HG03460 (cell line): ENCODE data around the gene NAB1.

Experiments
- ATAC-seq: cut with Tn5 transposase; IDR thresholded peaks from one replicate; pipeline ENCODE4 v1.9.1; 2021; ENCODE audit not compliant: unreplicated experiment

NAB1 gene

GRCh38 chr2:190668892-190669291 is 20.0 kb downstream of the NAB1 start:
- no peak for ATAC-seq

DNA sequence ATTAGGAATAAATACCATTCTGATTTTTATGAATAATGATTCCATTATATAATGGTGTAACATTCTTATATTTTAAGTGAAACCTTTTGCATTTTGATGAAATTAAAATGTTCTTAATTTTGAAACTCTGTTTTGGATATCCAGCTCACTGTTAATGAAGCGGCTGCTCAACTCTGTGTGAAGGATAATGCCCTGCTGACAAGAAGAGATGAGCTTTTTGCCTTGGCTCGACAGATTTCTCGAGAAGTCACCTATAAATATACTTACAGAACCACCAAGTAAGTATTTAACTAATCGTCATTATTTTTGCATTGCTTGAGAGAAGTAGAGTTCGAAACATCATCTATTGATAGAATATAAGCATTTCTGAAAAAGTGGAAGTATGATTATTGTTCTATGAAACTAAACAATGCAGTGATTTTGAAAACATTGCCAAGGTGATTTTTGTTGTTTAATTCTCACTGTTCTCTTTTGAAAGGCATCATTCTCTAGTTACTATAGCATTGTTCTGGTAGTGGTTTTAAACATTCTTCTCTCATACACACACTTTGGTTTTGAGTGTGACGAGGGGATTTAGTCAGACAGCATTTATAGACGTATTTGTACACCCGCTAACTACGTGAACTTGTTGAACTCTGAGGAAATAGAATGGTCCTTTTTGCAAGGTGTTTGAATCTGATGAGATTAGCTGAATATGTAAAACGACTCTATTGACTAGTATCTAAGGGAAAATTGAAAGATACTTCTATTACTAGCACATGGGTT is 21.5 kb downstream of the NAB1 start:
- no peak for ATAC-seq

DNA sequence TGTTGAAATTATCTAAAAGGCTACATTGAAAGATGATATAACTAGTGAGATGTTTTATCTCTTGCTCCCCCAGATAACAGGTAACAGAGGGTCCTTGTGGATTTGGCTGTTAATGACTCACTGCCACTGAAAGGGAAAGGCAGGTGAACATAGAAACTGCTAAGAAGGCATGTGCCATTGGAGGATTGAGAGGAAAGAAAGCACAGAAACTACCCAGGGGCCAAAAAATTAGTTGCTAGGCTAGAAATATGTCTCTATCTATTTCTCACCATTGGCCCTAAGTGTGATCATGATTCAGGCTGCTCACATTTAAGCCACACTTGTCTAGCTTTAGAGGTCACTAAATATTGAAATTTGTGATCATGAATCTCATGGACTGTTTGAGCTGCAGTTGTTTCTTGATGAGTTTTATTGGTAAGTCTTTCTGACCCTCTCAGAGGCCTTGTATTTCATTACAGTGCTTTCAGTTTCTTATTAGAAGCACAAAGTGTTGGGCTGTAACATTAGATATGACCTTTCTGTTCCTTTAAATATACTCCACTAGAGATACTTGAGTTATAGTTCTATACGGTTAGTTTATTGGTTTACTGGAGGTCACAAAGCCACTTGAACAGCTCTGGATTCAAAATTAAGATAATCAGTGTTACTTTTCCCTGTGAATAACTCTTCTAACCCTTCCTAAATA is 26.2 kb downstream of the NAB1 start:
- peak; percentile 44 for ATAC-seq

DNA sequence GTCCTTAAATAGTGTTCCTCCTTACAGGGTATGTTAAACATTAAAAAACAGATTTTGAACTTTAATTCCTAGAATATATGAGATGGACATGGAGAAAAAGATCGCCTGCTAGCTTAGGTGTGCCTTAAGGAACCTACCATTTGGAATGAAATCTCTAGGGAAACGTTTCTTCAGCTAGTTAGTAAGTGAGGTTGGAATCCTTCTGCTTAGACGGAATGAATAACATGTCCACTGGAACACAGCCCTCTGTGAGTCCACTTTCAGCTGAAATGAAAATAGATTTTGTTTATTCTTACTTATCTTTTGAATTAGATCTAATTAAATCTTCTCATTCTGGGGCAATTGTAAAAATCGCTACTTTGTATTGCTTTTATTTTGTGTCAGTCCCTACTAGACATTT is 28.4 kb downstream of the NAB1 start:
- no peak for ATAC-seq

DNA sequence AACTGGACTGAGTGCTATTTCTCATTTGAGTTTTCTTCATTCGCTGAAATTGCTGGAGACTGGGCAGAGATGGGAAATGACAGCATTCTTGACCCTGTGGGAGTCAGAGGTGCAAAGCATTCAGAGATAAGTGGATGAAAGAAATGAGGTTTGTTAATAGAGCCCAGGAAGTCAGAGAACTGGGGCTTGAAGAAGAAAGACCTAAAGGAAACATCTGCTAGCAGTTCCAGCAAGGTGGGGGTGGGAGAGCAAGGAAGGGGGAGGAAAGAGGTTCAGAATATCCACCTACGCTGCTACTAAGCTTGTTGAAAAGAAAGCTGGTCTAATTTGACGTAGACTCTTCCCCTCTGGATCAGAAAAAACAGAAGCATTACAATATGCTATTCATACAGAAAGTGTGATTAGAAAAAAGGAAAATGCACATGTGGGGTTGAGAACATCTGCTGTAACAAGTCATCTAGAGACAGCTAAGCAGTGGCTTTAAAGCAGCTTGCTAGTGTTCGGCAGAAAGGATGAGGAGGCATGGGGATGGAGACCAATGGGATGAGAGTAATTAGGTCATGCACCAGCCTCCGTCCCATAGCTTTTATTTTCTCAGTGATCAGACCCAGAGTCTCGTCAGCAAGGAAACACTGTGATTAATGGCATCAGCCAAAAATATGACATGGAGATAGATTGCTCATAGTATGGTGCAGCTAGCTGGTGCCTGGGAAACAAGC is 29.7 kb downstream of the NAB1 start:
- peak; percentile 63 for ATAC-seq

GRCh38 chr2:190679391-190679790 is 30.5 kb downstream of the NAB1 start:
- ATAC-seq = no peak

- ATAC-seq = peak; percentile 40
Measured at GRCh38 chr2:190679813-190680591, 31.1 kb downstream of the NAB1 start.

- ATAC-seq = no peak
Measured at GRCh38 chr2:190682168-190682567, 33.3 kb downstream of the NAB1 start.

- no peak for ATAC-seq
Measured at GRCh38 chr2:190683802-190684201, 34.9 kb downstream of the NAB1 start.

- no peak for ATAC-seq
Measured at GRCh38 chr2:190684931-190685330, 36.0 kb downstream of the NAB1 start.

DNA sequence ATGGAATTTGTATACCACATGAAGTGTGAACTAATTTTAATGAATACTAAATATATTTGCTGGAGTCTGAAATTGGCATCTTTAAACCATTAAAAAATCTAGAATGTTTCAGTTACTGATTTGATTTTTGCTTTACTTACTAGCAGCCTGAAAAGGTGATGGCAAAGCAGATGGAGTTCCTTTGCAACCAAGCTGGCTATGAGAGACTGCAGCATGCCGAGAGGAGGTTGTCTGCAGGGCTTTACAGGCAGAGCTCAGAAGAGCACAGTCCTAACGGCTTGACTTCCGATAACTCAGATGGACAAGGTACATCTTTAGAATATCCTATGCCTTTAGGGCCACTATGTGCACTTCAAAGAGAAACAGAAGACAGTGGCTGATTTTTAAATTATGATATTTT is 36.5 kb downstream of the NAB1 start:
- ATAC-seq = no peak

DNA sequence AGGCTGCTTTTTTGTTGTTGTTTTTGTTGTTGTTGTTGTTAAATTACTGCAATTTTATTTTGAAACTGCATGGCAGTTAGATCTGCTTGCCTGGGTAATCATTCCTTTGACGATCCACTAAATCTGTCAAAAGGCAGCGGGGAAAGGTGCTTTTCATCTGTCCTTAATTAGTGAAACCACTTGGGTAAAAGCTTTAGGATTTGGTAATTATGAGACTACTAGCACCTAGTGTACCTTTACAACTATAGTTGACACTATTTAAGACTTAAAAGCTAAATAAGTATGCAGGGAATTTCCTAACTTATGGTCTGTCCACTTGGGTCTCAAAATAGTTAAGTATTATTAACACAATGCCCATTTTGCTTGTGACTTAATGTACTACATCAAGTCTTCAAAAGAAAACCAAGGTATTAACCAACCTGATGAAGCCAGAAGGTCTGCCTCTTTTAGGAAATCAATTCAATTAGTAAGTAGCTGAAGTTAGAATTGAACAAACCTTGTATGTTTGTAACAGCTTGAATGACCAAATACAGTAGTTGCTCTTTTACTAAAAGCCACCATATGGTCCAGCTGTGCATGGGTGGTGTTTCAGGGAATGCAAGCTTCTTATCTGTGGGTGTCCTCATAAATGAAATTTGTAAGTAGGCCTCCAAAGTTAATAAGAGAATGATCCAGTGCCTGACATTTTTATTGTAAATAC is 44.8 kb downstream of the NAB1 start:
- ATAC-seq = peak; percentile 60

- ATAC-seq = no peak
Measured at GRCh38 chr2:190694479-190694878, 45.6 kb downstream of the NAB1 start.

DNA sequence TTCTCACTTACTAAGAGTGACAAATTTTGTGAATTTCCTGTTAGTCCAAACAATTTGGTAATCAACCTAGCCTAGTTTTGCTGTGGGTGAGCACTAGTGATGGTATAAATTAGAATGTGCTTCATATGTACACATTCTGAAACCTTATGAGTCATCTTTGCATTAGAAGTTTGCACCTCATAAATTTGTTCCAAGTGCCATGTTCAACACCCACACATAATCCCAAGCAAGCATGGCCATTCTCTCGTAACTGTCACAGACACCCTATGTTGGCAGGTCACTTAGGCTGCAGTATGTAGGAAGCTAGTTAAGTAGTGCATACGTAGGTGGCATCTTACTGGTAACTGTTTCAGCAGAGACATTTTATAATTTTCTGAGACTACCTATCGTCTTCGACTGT is 46.9 kb downstream of the NAB1 start:
- no peak for ATAC-seq

DNA sequence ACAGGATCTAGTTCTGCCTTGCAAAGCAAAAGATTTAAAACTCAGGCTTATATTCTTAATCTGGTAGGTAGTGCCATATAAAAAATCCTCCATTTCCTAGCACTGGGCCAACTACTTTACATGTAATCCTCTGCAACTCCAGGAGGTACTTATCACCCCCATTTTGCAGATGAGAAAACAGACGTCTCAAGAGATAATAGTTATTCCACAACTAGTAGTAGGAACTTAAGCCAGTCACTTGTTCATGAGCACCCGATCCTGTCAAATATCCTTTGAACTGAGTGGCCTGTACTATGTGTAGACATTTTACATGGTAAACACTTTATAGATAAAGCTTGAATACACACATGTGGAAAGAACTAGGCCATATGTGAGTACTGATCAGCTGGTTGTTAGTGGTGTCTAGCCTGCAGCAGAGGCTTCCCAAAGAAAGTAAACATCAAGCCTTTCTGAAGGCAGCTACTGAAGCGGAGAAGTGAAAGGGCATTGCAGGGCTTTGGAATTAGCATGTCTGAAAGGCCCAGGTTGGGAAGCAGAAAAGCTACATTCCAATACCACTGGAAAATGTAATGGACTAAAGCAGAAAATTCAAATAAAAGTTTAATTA is 48.0 kb downstream of the NAB1 start:
- no peak for ATAC-seq

- ATAC-seq = no peak
Measured at GRCh38 chr2:190697421-190697820, 48.5 kb downstream of the NAB1 start.

- no peak for ATAC-seq
Measured at GRCh38 chr2:190698895-190699294, 50.0 kb downstream of the NAB1 start.

GRCh38 chr2:190701586-190701985 is 52.7 kb downstream of the NAB1 start:
- ATAC-seq = no peak

- ATAC-seq = no peak
Measured at GRCh38 chr2:190705280-190705679, 56.4 kb downstream of the NAB1 start.

GRCh38 chr2:190707726-190708125 is 58.8 kb downstream of the NAB1 start:
- ATAC-seq = peak; percentile 63
